Measurements from ENCODE around the gene CHRFAM7A. TPM values are rescaled to one million over a fixed set of nuclear protein-coding genes. Genes with fewer than 3 reads are reported as not detected.
"Not testable (repeated sequence)": the region's sequence is repeated elsewhere in the genome, so short reads cannot be mapped to it uniquely, and the experiment has no call there.

CHRFAM7A gene
- total and polyA plus RNA-seq, 2 experiments from 2014 or later, result 0.18 to 0.63 TPM

- not testable (repeated sequence) for H3K9me2 ChIP-seq (replicated peaks; ENCODE audit: insufficient read depth); H3K9me3 ChIP-seq (ENCODE audit: low read depth); H2AFZ ChIP-seq; H4K20me1 ChIP-seq (ENCODE audit: insufficient read depth, poor library complexity, severe bottlenecking); DNase-seq (ENCODE audit: low spot score); H3K36me3 ChIP-seq (replicated peaks; ENCODE audit: insufficient read depth, low read depth); H3K4me1 ChIP-seq (ENCODE audit: insufficient read depth); H3K79me2 ChIP-seq; H3K27me3 ChIP-seq; H3K4me3 ChIP-seq; H3K27ac ChIP-seq; H3K4me2 ChIP-seq
- 6% methylated on average over 2 of the region's 6 CpGs for WGBS (ENCODE audit: low lambda C conversion rate, missing lambda C conversion rate)
- peak; percentile 45 for TF ChIP-seq CTCF (IDR thresholded peaks at IDR 0.05; ENCODE audit: poor library complexity)
These were observed 5.6 kb upstream of the CHRFAM7A start for GRCh38 chr15:30398988-30399387.

- not testable (repeated sequence) for H3K9me3 ChIP-seq (ENCODE audit: low read depth); H3K27me3 ChIP-seq; H4K20me1 ChIP-seq (ENCODE audit: insufficient read depth, poor library complexity, severe bottlenecking); H3K79me2 ChIP-seq; DNase-seq (ENCODE audit: low spot score); H3K27ac ChIP-seq; H3K4me2 ChIP-seq; H3K4me1 ChIP-seq (ENCODE audit: insufficient read depth); H2AFZ ChIP-seq; H3K4me3 ChIP-seq; H3K9me2 ChIP-seq (replicated peaks; ENCODE audit: insufficient read depth); H3K36me3 ChIP-seq (replicated peaks; ENCODE audit: insufficient read depth, low read depth)
- no CpG with 5 or more reads among the region's 23 CpGs for WGBS (ENCODE audit: low lambda C conversion rate, missing lambda C conversion rate)
These were observed 288 bp upstream of the CHRFAM7A start for GRCh38 chr15:30393664-30393991.

- H3K4me1 ChIP-seq (ENCODE audit: insufficient read depth); DNase-seq (ENCODE audit: low spot score); H3K36me3 ChIP-seq (replicated peaks; ENCODE audit: insufficient read depth, low read depth); H3K27me3 ChIP-seq; H3K9me3 ChIP-seq (ENCODE audit: low read depth); H3K79me2 ChIP-seq; H3K9me2 ChIP-seq (replicated peaks; ENCODE audit: insufficient read depth); H3K4me3 ChIP-seq; H2AFZ ChIP-seq; H3K4me2 ChIP-seq; H3K27ac ChIP-seq; H4K20me1 ChIP-seq (ENCODE audit: insufficient read depth, poor library complexity, severe bottlenecking): not testable (repeated sequence)
- WGBS (ENCODE audit: low lambda C conversion rate, missing lambda C conversion rate), result no CpG with 5 or more reads among the region's 6 CpGs
These were observed 6.9 kb downstream of the CHRFAM7A start for GRCh38 chr15:30386318-30386887.

GRCh38 chr15:30377082-30377413, 16.3 kb downstream of the CHRFAM7A start:
- not testable (repeated sequence) for H3K4me2 ChIP-seq; H3K4me1 ChIP-seq (ENCODE audit: insufficient read depth); H3K9me3 ChIP-seq (ENCODE audit: low read depth); H3K79me2 ChIP-seq; H2AFZ ChIP-seq; H3K9me2 ChIP-seq (replicated peaks; ENCODE audit: insufficient read depth); H3K27ac ChIP-seq; H3K27me3 ChIP-seq; H3K4me3 ChIP-seq; DNase-seq (ENCODE audit: low spot score); H4K20me1 ChIP-seq (ENCODE audit: insufficient read depth, poor library complexity, severe bottlenecking); H3K36me3 ChIP-seq (replicated peaks; ENCODE audit: insufficient read depth, low read depth)
- no CpG with 5 or more reads among the region's 5 CpGs for WGBS (ENCODE audit: low lambda C conversion rate, missing lambda C conversion rate)

GRCh38 chr15:30376375-30377081, 16.8 kb downstream of the CHRFAM7A start:
- not testable (repeated sequence) for H3K79me2 ChIP-seq; H3K36me3 ChIP-seq (replicated peaks; ENCODE audit: insufficient read depth, low read depth); H3K27me3 ChIP-seq; H4K20me1 ChIP-seq (ENCODE audit: insufficient read depth, poor library complexity, severe bottlenecking); DNase-seq (ENCODE audit: low spot score); H3K4me1 ChIP-seq (ENCODE audit: insufficient read depth); H2AFZ ChIP-seq; H3K4me2 ChIP-seq; H3K27ac ChIP-seq; H3K9me3 ChIP-seq (ENCODE audit: low read depth); H3K9me2 ChIP-seq (replicated peaks; ENCODE audit: insufficient read depth); H3K4me3 ChIP-seq
- WGBS (ENCODE audit: low lambda C conversion rate, missing lambda C conversion rate), result no CpG with 5 or more reads among the region's 17 CpGs

GRCh38 chr15:30375872-30376271, 17.5 kb downstream of the CHRFAM7A start:
- 67% methylated on average over 2 of the region's 4 CpGs for WGBS (ENCODE audit: low lambda C conversion rate, missing lambda C conversion rate)
- not testable (repeated sequence) for H3K27ac ChIP-seq; H2AFZ ChIP-seq; H3K9me2 ChIP-seq (replicated peaks; ENCODE audit: insufficient read depth); H3K79me2 ChIP-seq; H3K4me2 ChIP-seq; H3K4me3 ChIP-seq; H3K36me3 ChIP-seq (replicated peaks; ENCODE audit: insufficient read depth, low read depth); H4K20me1 ChIP-seq (ENCODE audit: insufficient read depth, poor library complexity, severe bottlenecking); H3K4me1 ChIP-seq (ENCODE audit: insufficient read depth); H3K9me3 ChIP-seq (ENCODE audit: low read depth); H3K27me3 ChIP-seq
- peak; percentile 1 for DNase-seq (ENCODE audit: low spot score)

GRCh38 chr15:30374862-30375261, 18.5 kb downstream of the CHRFAM7A start:
- 90% methylated on average over 4 of the region's 10 CpGs for WGBS (ENCODE audit: low lambda C conversion rate, missing lambda C conversion rate)
- H3K9me2 ChIP-seq (replicated peaks; ENCODE audit: insufficient read depth); DNase-seq (ENCODE audit: low spot score); H3K79me2 ChIP-seq; H3K4me1 ChIP-seq (ENCODE audit: insufficient read depth); H4K20me1 ChIP-seq (ENCODE audit: insufficient read depth, poor library complexity, severe bottlenecking); H3K4me2 ChIP-seq; H3K9me3 ChIP-seq (ENCODE audit: low read depth); H3K27ac ChIP-seq; H2AFZ ChIP-seq; H3K36me3 ChIP-seq (replicated peaks; ENCODE audit: insufficient read depth, low read depth); H3K4me3 ChIP-seq; H3K27me3 ChIP-seq: not testable (repeated sequence)

- not testable (repeated sequence) for H2AFZ ChIP-seq; H3K79me2 ChIP-seq; H3K27ac ChIP-seq; H3K9me3 ChIP-seq (ENCODE audit: low read depth); DNase-seq (ENCODE audit: low spot score); H3K4me3 ChIP-seq; H3K4me1 ChIP-seq (ENCODE audit: insufficient read depth); H3K4me2 ChIP-seq; H3K27me3 ChIP-seq; H4K20me1 ChIP-seq (ENCODE audit: insufficient read depth, poor library complexity, severe bottlenecking); H3K9me2 ChIP-seq (replicated peaks; ENCODE audit: insufficient read depth); H3K36me3 ChIP-seq (replicated peaks; ENCODE audit: insufficient read depth, low read depth)
- WGBS (ENCODE audit: low lambda C conversion rate, missing lambda C conversion rate), result no CpG with 5 or more reads among the region's 3 CpGs
These were observed 25.1 kb downstream of the CHRFAM7A start for GRCh38 chr15:30368271-30368670.

All from hepatocyte (in vitro differentiated cells).